Measurements from ENCODE around the gene PCDHA6.

- TF ChIP-seq USF1 (CRISPR knock-in tag; IDR thresholded peaks at IDR 0.05) (no peak), E2F4 (CRISPR knock-in tag; IDR thresholded peaks at IDR 0.05; ENCODE audit: borderline replicate concordance, low read depth) (no peak), CTCF (IDR thresholded peaks at IDR 0.05) (no peak), MAX (CRISPR knock-in tag; IDR thresholded peaks at IDR 0.05) (no peak), USF2 (CRISPR knock-in tag; IDR thresholded peaks at IDR 0.05) (no peak), PREB (CRISPR knock-in tag; IDR thresholded peaks at IDR 0.05; ENCODE audit: borderline replicate concordance) (no peak), ZNF121 (CRISPR knock-in tag; IDR thresholded peaks at IDR 0.05) (no peak), JUN (CRISPR knock-in tag; IDR thresholded peaks at IDR 0.05) (no peak), TCF7 (CRISPR knock-in tag; IDR thresholded peaks at IDR 0.05; ENCODE audit: low read depth) (no peak), FOXK1 (CRISPR knock-in tag; IDR thresholded peaks at IDR 0.05) (no peak), RELA (CRISPR knock-in tag; IDR thresholded peaks at IDR 0.05; ENCODE audit: borderline replicate concordance) (no peak), ETV6 (CRISPR knock-in tag; IDR thresholded peaks at IDR 0.05) (no peak)
These were observed 49.5 kb downstream of the PCDHA6 start for GRCh38 chr5:140877262-140877581.
